Measurements from ENCODE around the gene TBC1D16. TPM values are rescaled to one million over a fixed set of nuclear protein-coding genes. Genes with fewer than 3 reads are reported as not detected.

The TBC1D16 gene
- total RNA-seq, 2 experiments from 2014 or later, result 8.8 to 9.0 TPM

- H3K9me3 Mint-ChIP-seq, result no peaks in the 10 kb centered on the region
- H3K4me3 Mint-ChIP-seq, result no peak overlapping the region
- no peak overlapping the region for H3K27ac Mint-ChIP-seq
- peaks cover 9% of the 10 kb centered on the region for H3K4me1 Mint-ChIP-seq
- DNase-seq, result no peak
- H3K27me3 Mint-ChIP-seq, result peaks cover 42% of the 10 kb centered on the region
- no peaks in the 10 kb centered on the region for H3K36me3 Mint-ChIP-seq
Observed at GRCh38 chr17:79935197-79935885, 100.3 kb downstream of the TBC1D16 start.

GRCh38 chr17:79934653-79934970 is 101.1 kb downstream of the TBC1D16 start:
- Mint-ChIP-seq H3K4me1 (peaks cover 9% of the 10 kb centered on the region), H3K9me3 (no peaks in the 10 kb centered on the region), H3K27ac (no peak overlapping the region), H3K36me3 (no peaks in the 10 kb centered on the region), H3K27me3 (peaks cover 47% of the 10 kb centered on the region), H3K4me3 (no peak overlapping the region)
- no peak for DNase-seq

GRCh38 chr17:79933863-79934652 is 101.6 kb downstream of the TBC1D16 start:
- Mint-ChIP-seq H3K36me3 (no peaks in the 10 kb centered on the region), H3K27me3 (peaks cover 53% of the 10 kb centered on the region)

GRCh38 chr17:79932451-79933306 is 103.0 kb downstream of the TBC1D16 start:
- H3K4me1 Mint-ChIP-seq, result peaks cover 8% of the 10 kb centered on the region

More at GRCh38 chr17:79933863-79934652, 101.6 kb downstream of the TBC1D16 start:
- Mint-ChIP-seq H3K9me3 (no peaks in the 10 kb centered on the region), H3K4me1 (peaks cover 9% of the 10 kb centered on the region), H3K27ac (no peak overlapping the region), H3K4me3 (no peak overlapping the region)
- DNase-seq, result no peak

GRCh38 chr17:79931817-79932309 is 103.8 kb downstream of the TBC1D16 start:
- H3K36me3 Mint-ChIP-seq, result no peaks in the 10 kb centered on the region
- no peak for DNase-seq
- no peak overlapping the region for H3K4me3 Mint-ChIP-seq
- H3K27me3 Mint-ChIP-seq, result peaks cover 61% of the 10 kb centered on the region
- no peaks in the 10 kb centered on the region for H3K9me3 Mint-ChIP-seq
- H3K27ac Mint-ChIP-seq, result no peak overlapping the region
- peaks cover 6% of the 10 kb centered on the region for H3K4me1 Mint-ChIP-seq

More at GRCh38 chr17:79932451-79933306, 103.0 kb downstream of the TBC1D16 start:
- Mint-ChIP-seq H3K36me3 (no peaks in the 10 kb centered on the region), H3K27ac (no peak overlapping the region), H3K27me3 (peaks cover 66% of the 10 kb centered on the region), H3K9me3 (no peaks in the 10 kb centered on the region), H3K4me3 (no peak overlapping the region)
- no peak for DNase-seq

GRCh38 chr17:79930877-79931816 is 104.5 kb downstream of the TBC1D16 start:
- H3K4me3 Mint-ChIP-seq, result no peak overlapping the region
- H3K4me1 Mint-ChIP-seq, result peaks cover 6% of the 10 kb centered on the region
- no peaks in the 10 kb centered on the region for H3K36me3 Mint-ChIP-seq
- peaks cover 61% of the 10 kb centered on the region for H3K27me3 Mint-ChIP-seq
- no peak for DNase-seq
- no peaks in the 10 kb centered on the region for H3K9me3 Mint-ChIP-seq
- H3K27ac Mint-ChIP-seq, result no peak overlapping the region

- Mint-ChIP-seq H3K27me3 (peaks cover 61% of the 10 kb centered on the region), H3K4me1 (peaks cover 6% of the 10 kb centered on the region), H3K36me3 (no peaks in the 10 kb centered on the region), H3K4me3 (no peak overlapping the region), H3K9me3 (no peaks in the 10 kb centered on the region), H3K27ac (no peak overlapping the region)
- no peak for DNase-seq
Observed at GRCh38 chr17:79930062-79930876, 105.4 kb downstream of the TBC1D16 start.

- Mint-ChIP-seq H3K9me3 (no peaks in the 10 kb centered on the region), H3K27ac (no peak overlapping the region), H3K36me3 (no peaks in the 10 kb centered on the region), H3K27me3 (peaks cover 63% of the 10 kb centered on the region), H3K4me3 (no peak overlapping the region), H3K4me1 (peaks cover 4% of the 10 kb centered on the region)
- DNase-seq, result no peak
Observed at GRCh38 chr17:79929257-79930061, 106.2 kb downstream of the TBC1D16 start.

- Mint-ChIP-seq H3K4me1 (peaks cover 4% of the 10 kb centered on the region), H3K36me3 (no peaks in the 10 kb centered on the region), H3K9me3 (no peaks in the 10 kb centered on the region), H3K27me3 (peaks cover 61% of the 10 kb centered on the region), H3K4me3 (no peak overlapping the region), H3K27ac (no peak overlapping the region)
- no peak for DNase-seq
Observed at GRCh38 chr17:79928502-79929256, 107.0 kb downstream of the TBC1D16 start.

GRCh38 chr17:79927688-79928501 is 107.8 kb downstream of the TBC1D16 start:
- H3K27ac Mint-ChIP-seq, result no peak overlapping the region
- no peak overlapping the region for H3K4me3 Mint-ChIP-seq
- no peak for DNase-seq
- H3K36me3 Mint-ChIP-seq, result no peaks in the 10 kb centered on the region
- H3K9me3 Mint-ChIP-seq, result no peaks in the 10 kb centered on the region
- peaks cover 4% of the 10 kb centered on the region for H3K4me1 Mint-ChIP-seq
- peaks cover 53% of the 10 kb centered on the region for H3K27me3 Mint-ChIP-seq

- no peak for DNase-seq
- H3K4me3 Mint-ChIP-seq, result no peak overlapping the region
Observed at GRCh38 chr17:79927136-79927661, 108.5 kb downstream of the TBC1D16 start.

More at GRCh38 chr17:79927136-79927661, 108.5 kb downstream of the TBC1D16 start:
- Mint-ChIP-seq H3K4me1 (peaks cover 4% of the 10 kb centered on the region), H3K9me3 (no peaks in the 10 kb centered on the region), H3K27me3 (peaks cover 46% of the 10 kb centered on the region), H3K27ac (no peak overlapping the region), H3K36me3 (no peaks in the 10 kb centered on the region)

Data from activated naive CD8-positive, alpha-beta T cell treated with anti-CD3 and anti-CD28 coated beads for 36 hours (primary cell).